ENCODE measurements around the gene SENP1.

DNA sequence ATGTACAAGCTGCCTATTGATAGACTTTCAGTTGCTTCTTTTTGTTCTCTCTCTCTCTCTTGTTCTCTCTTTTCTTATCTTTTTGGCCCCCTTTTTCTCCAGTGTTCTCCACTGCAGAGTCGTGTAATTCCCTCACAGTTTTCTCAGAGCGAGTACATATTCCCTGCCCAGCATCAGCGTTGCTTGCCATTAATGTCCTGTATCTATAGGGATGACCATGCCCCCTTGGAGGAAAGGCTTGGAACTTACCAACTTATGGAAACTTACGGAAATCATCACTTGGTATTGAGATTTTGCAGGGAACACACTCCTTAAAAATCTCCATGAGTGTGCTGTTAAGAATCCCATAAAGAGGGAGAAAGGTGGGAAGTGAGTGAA lies 87.3 kb downstream of the SENP1 start:
- TF ChIP-seq CTCF (conservative IDR thresholded peaks at IDR 0.05) = no peak
- TF ChIP-seq EZH2 (IDR thresholded peaks at IDR 0.05; ENCODE audit: low read depth) = no peak
